Measurements from ENCODE around the gene YBEY. TPM values are rescaled to one million over a fixed set of nuclear protein-coding genes. Genes with fewer than 3 reads are reported as not detected.
"Not testable (repeated sequence)": the region's sequence is repeated elsewhere in the genome, so short reads cannot be mapped to it uniquely, and the experiment has no call there.

YBEY gene
- polyA plus RNA-seq, 1 donor (not counting 4 experiments of a cell fraction or from before 2014, with no cell fraction given) = 23.5 TPM

- Histone ChIP-seq H3K79me2 (ENCODE audit: control insufficient read depth, insufficient read depth, low read length) (no peaks in the 10 kb centered on the region), H3K36me3 (ENCODE audit: control insufficient read depth in 2 of 2, extremely low read depth in 1 of 2, insufficient read depth in 2 of 2, low read length in 2 of 2) (peaks cover 29 to 50% of the 10 kb centered on the region in 2 experiments), H3K4me1 (ENCODE audit: control insufficient read depth, extremely low read depth, insufficient read depth, low read length) (no peaks in the 10 kb centered on the region), H3K27me3 (ENCODE audit: control insufficient read depth, extremely low read depth, insufficient read depth, low read length) (no peaks in the 10 kb centered on the region), H3K9me3 (ENCODE audit: control insufficient read depth, low read depth, low read length) (no peaks in the 10 kb centered on the region), H3K9me1 (ENCODE audit: control insufficient read depth, extremely low read depth, insufficient read depth, low read length) (no peaks in the 10 kb centered on the region), H3K27ac (ENCODE audit: control insufficient read depth, insufficient read depth, low read length) (no peak overlapping the region), H3K4me3 (ENCODE audit: control insufficient read depth in 2 of 3, extremely low read depth in 1 of 3, insufficient read depth in 2 of 3, low read depth in 1 of 3, low read length in 3 of 3) (no peak overlapping the region), H3K4me2 (ENCODE audit: control insufficient read depth, extremely low read depth, insufficient read depth, low read depth, low read length) (no peak overlapping the region), H4K20me1 (ENCODE audit: control insufficient read depth, extremely low read depth, insufficient read depth, low read length) (no peaks in the 10 kb centered on the region), H2AFZ (ENCODE audit: control insufficient read depth, low read length) (no peak overlapping the region), H3K9ac (ENCODE audit: control insufficient read depth, extremely low read depth, insufficient read depth, low read length) (no peak overlapping the region)
- TF ChIP-seq CTCF (optimal IDR thresholded peaks at IDR 0.05 in 1 of 3, IDR thresholded peaks at IDR 0.05 in 1 of 3, conservative IDR thresholded peaks at IDR 0.05 in 1 of 3; ENCODE audit: extremely low read depth in 1 of 3, insufficient read depth in 2 of 3, low read length in 3 of 3) = no peak
- no peak for TF ChIP-seq EZH2 (IDR thresholded peaks at IDR 0.05; ENCODE audit: low read length)
- no peak for DNase-seq (ENCODE audit: low read depth, low spot score)
- FAIRE-seq = no peak
- dilution Hi-C loops (cut with MboI; ENCODE audit: extremely low pct_ligation_motif_present, low sequenced_read_pairs) = no loop called here
Observed at GRCh38 chr21:46239817-46240325, 46.3 kb upstream of the YBEY start.

GRCh38 chr21:46241577-46241976 lies 44.6 kb upstream of the YBEY start:
- H4K20me1 ChIP-seq (ENCODE audit: control insufficient read depth, extremely low read depth, insufficient read depth, low read length); H3K4me2 ChIP-seq (ENCODE audit: control insufficient read depth, extremely low read depth, insufficient read depth, low read depth, low read length); H3K4me3 ChIP-seq (ENCODE audit: control insufficient read depth in 2 of 3, extremely low read depth in 1 of 3, insufficient read depth in 2 of 3, low read depth in 1 of 3, low read length in 3 of 3); H3K27ac ChIP-seq (ENCODE audit: control insufficient read depth, insufficient read depth, low read length); H3K9me3 ChIP-seq (ENCODE audit: control insufficient read depth, low read depth, low read length); H2AFZ ChIP-seq (ENCODE audit: control insufficient read depth, low read length); DNase-seq (ENCODE audit: low read depth, low spot score); FAIRE-seq; H3K27me3 ChIP-seq (ENCODE audit: control insufficient read depth, extremely low read depth, insufficient read depth, low read length); H3K4me1 ChIP-seq (ENCODE audit: control insufficient read depth, extremely low read depth, insufficient read depth, low read length); H3K79me2 ChIP-seq (ENCODE audit: control insufficient read depth, insufficient read depth, low read length); dilution Hi-C loops (cut with MboI; ENCODE audit: extremely low pct_ligation_motif_present, low sequenced_read_pairs); H3K9me1 ChIP-seq (ENCODE audit: control insufficient read depth, extremely low read depth, insufficient read depth, low read length); H3K9ac ChIP-seq (ENCODE audit: control insufficient read depth, extremely low read depth, insufficient read depth, low read length): not testable (repeated sequence)
- peaks cover 31 to 46% of the 10 kb centered on the region in 2 experiments for H3K36me3 ChIP-seq (ENCODE audit: control insufficient read depth in 2 of 2, extremely low read depth in 1 of 2, insufficient read depth in 2 of 2, low read length in 2 of 2)

GRCh38 chr21:46243325-46243724 lies 42.8 kb upstream of the YBEY start:
- peaks cover 35 to 47% of the 10 kb centered on the region in 2 experiments for H3K36me3 ChIP-seq (ENCODE audit: control insufficient read depth in 2 of 2, extremely low read depth in 1 of 2, insufficient read depth in 2 of 2, low read length in 2 of 2)
- no peaks in the 10 kb centered on the region for H3K9me1 ChIP-seq (ENCODE audit: control insufficient read depth, extremely low read depth, insufficient read depth, low read length)

More at GRCh38 chr21:46243325-46243724, 42.8 kb upstream of the YBEY start:
- H2AFZ ChIP-seq (ENCODE audit: control insufficient read depth, low read length) = no peak overlapping the region
- no peak overlapping the region for H3K4me3 ChIP-seq (ENCODE audit: control insufficient read depth in 2 of 3, extremely low read depth in 1 of 3, insufficient read depth in 2 of 3, low read depth in 1 of 3, low read length in 3 of 3)
- H3K27ac ChIP-seq (ENCODE audit: control insufficient read depth, insufficient read depth, low read length) = no peak overlapping the region
- no peaks in the 10 kb centered on the region for H3K27me3 ChIP-seq (ENCODE audit: control insufficient read depth, extremely low read depth, insufficient read depth, low read length)
- H3K4me2 ChIP-seq (ENCODE audit: control insufficient read depth, extremely low read depth, insufficient read depth, low read depth, low read length) = no peak overlapping the region
- dilution Hi-C loops (cut with MboI; ENCODE audit: extremely low pct_ligation_motif_present, low sequenced_read_pairs) = no loop called here
- no peaks in the 10 kb centered on the region for H3K9me3 ChIP-seq (ENCODE audit: control insufficient read depth, low read depth, low read length)
- no peak overlapping the region for H3K9ac ChIP-seq (ENCODE audit: control insufficient read depth, extremely low read depth, insufficient read depth, low read length)
- DNase-seq (ENCODE audit: low read depth, low spot score) = no peak
- H4K20me1 ChIP-seq (ENCODE audit: control insufficient read depth, extremely low read depth, insufficient read depth, low read length) = no peaks in the 10 kb centered on the region
- FAIRE-seq = no peak
- TF ChIP-seq CTCF (optimal IDR thresholded peaks at IDR 0.05 in 1 of 3, IDR thresholded peaks at IDR 0.05 in 1 of 3, conservative IDR thresholded peaks at IDR 0.05 in 1 of 3; ENCODE audit: extremely low read depth in 1 of 3, insufficient read depth in 2 of 3, low read length in 3 of 3) (no peak), EZH2 (IDR thresholded peaks at IDR 0.05; ENCODE audit: low read length) (no peak)
- no peaks in the 10 kb centered on the region for H3K4me1 ChIP-seq (ENCODE audit: control insufficient read depth, extremely low read depth, insufficient read depth, low read length)
- H3K79me2 ChIP-seq (ENCODE audit: control insufficient read depth, insufficient read depth, low read length) = no peaks in the 10 kb centered on the region
